Measurements from ENCODE around the gene PAN2.
"Not testable (repeated sequence)": the region's sequence is repeated elsewhere in the genome, so short reads cannot be mapped to it uniquely, and the experiment has no call there.

The PAN2 gene

DNA sequence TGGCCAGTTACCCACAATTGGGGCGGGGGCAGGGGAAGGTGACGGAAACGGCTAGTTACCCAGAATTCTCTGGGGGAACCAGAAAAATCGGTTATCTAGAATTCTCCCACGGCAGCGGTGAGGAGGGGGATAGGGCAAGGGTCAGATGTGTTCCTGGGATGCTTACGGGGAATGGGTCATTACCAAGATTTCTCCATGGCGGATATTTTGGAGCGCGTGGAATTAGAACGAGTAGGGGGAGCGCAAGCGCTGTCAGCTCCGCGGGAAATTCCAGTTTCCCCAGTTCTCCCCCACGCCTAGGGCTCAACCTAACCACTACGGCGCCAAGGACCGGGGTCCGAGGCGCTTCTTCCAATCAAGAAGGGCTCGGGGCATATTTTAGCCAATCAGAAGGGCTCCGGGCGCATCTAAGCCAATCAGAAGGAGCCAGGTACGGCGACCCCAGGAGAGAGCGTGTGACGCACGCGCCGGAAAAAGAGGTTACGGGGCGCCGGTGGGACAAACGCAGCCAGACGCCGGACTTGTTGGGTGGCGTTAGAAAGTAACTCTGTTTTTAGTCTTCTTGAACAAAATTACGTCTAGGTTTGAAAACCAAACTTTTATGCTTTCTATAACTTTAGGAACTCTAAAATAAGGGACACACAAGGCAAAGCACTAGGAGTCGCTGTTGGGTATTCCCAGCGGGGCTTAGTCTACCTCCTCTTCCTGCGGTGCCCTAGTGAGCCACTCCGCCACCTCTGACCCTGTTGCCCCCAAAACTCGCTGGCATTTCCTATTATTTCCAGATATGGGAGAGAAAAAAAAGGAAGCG lies at the start of gene PAN2:
Gene PAN2 (minus strand): TSS at position 322 of the 811 bp plus-strand sequence. CDS start 906 bp downstream, outside the sequence.
- peak; percentile 94 for DNase-seq

- DNase-seq = no peak
Observed at GRCh38 chr12:56382611-56383010, 48.8 kb upstream of the PAN2 start.

DNA sequence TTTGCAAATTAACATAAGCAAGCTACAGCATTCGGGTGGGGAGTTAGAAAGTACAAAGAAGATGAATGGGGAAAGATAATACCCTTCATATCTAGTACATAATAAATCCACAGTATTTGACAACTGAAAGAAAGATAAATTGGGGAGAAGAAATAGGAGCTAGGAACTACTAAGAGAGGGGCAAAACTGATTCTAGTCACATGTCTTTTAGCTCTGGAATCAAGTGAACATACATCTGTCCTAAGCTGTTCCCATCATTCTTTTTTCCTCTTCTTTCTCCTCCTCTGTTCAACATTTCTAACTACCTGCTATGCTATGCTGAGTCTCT lies 44.2 kb upstream of the PAN2 start:
- no peak for DNase-seq

DNA sequence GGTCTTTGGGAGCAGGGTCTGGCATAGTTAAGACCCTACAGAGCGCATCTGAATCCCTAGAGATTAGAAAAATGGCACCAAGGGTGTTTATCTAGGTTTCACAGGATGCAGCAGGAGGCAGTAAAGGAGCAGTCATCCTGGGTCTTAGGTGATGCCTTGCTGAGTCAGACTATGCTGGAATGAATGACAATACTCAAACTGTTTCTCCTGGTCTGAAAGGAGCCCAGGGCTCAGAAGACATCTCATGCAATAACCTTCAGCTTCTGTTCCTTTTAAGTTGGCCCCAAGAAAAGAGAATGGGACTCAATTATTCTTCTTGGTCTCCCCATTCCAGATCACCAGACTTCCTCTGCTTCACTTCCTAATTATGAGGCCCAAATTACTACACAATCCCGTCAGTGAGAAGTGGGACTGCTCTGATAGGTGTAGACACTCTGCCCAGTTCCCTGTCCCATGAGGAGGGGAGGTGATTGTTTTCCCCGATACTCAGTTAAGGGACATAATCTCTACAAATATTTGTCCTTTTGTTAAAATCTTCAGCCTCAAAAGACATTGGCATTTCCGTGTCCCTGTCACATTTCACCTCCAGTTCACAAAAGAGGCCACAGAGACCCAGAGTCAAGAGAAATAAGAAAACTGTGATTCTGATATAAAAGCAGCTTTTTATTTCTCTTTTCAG lies 43.6 kb upstream of the PAN2 start:
- DNase-seq = no peak

- no peak for DNase-seq
Observed at GRCh38 chr12:56375598-56376434, 42.0 kb upstream of the PAN2 start.

DNA sequence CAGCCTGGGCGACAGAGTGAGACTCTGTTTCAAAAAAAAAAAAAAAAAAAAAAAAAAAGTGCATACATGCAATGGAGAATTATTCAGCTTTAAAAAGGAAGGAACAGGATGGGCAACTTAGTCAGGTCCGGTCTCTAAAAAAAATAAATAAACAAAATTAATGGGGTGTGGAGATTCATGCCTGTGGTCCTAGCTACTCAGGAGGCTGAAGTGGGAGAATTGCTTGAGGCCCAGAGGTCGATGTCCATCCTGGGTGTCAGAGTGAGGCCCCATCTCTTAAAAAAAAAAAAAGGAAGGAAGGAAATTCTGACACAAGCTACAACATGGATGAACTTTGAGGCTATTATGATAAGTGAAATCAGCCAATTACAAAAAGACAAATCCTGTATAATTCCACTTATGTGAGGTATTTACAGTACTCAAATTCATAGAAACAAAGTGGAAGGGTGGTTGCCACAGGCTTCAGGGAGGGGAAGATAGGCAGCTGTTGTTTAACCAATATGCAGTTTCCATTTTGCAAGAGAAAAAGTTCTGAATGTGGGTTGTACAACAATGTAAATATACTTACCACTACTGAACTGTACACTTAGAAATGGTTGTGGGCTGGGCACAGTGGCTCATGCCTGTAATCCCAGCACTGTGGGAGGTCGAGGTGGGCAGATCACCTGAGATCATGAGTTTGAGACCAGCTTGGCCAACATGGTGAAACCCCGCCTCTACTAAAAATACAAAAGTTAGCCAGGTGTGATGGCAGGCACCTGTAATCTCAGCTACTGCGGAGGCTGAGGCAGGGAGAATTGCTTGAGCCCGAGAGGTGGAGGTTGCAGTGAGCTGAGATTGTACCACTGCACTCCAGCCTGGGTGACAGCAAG lies 41.2 kb upstream of the PAN2 start:
- DNase-seq = no peak

DNA sequence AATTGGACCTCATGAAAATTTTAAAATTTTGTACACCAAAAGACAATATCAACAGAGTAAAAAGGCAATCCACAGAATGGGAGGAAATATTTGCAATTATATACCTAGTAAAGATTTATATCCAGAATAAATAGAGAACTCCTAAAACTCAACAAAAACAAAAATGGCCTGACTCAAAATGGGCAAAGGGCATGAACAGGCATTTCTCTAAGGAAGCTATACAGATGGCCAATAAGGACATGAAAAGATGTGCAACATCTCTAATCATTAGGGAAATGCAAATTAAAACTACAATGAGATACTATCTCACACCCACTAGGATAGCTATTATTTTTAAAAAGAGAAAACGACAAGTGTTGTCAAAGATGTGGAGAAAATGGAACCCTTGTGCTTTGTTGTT lies 39.7 kb upstream of the PAN2 start:
- DNase-seq = no peak

DNA sequence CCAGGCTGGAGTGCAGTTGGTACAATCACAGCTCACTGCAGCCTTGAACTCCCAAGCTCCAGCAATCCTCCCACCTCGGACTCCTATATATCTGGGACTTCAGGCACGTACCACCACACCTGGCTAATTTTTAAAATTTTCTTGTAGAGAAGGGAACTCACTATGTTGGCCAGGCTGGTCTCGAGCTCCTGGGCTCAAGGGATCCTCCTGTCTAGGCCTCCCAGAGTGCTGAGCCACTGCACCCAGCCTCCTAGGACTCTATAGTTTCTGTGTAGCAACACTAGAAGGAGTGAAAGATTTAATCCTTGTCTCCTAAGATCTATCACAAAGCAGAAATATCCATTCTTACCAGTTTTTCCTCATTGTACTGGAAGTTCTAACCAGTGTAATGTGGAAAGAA lies 33.1 kb upstream of the PAN2 start:
- no peak for DNase-seq

DNA sequence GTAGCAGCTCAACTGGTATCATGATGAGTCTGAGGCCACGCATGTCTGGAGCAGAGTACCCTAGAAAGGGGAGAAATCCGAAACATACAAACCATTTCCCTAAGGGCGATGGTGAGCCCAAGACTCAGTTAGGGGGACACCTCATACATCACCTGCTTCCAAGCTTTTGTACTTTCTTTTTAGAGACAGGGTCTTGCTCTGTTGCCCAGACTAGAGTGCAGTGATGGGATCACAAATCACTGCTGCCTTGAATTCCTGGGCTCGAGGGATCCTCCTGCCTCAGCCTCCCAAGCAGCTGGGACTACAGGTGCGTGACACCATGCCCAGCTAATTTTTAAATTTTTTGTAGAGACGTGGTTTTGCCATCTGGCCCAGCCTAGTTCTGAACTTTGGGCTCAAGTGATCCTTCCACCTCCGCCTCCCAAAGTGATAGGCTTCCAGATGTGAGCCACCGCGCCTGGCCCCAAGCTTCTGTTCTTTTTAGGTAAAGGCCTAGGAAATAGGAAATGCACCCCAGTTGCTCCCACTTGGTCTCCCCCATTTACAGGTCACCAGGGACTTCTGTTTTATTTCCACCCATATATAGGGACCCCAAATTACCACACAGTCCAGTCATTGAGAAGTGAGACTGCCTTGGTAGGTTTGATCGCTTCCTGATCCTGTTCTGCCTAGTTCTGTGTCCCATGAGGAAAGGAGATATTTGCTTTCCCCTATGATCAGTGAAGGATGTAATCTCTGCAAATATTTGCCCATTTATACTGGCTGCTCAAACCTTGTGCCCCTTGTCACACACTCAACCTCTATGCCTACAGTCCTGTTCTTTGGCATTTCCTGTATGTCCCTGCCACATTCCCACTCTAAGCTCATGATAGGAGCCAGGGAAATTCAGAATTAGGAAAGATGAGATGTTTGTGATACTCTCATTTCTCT lies 28.6 kb upstream of the PAN2 start, which contains the start of gene APOF:
Gene APOF (minus strand): TSS at position 728 of the 930 bp plus-strand sequence. CDS start 112 bp downstream, at position 616.
- no peak for DNase-seq

DNA sequence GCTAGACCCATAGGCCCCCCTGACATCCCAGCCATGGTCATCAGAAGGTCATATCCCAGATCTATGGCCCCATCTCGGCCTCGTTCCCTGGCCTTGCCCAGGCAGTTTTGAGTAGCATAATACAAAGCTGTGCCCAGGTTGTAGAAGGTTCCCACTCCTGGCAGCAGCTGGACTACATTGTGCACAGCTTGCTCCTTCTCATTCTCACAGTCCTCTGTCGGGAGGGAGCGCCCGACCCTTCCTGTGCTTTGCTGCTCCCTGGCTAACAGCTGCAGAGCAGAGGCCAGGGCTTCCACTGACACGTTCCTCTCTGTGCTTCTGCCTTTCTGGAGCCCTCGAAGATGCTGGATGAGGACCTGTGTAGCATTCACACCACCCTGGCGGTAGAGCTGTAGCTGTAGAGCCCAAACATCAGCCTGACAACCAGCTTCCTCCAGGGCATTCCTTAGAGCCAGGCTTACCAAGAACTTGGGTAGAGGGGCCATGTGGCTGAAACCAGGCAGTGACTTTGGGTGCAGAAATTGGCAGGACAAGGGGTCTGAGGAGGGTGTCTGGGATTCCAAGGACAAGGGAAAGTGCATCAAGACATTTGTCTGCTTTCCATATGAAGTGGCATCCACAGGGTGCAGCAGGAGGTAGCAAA lies 27.8 kb upstream of the PAN2 start:
- no peak for DNase-seq

DNA sequence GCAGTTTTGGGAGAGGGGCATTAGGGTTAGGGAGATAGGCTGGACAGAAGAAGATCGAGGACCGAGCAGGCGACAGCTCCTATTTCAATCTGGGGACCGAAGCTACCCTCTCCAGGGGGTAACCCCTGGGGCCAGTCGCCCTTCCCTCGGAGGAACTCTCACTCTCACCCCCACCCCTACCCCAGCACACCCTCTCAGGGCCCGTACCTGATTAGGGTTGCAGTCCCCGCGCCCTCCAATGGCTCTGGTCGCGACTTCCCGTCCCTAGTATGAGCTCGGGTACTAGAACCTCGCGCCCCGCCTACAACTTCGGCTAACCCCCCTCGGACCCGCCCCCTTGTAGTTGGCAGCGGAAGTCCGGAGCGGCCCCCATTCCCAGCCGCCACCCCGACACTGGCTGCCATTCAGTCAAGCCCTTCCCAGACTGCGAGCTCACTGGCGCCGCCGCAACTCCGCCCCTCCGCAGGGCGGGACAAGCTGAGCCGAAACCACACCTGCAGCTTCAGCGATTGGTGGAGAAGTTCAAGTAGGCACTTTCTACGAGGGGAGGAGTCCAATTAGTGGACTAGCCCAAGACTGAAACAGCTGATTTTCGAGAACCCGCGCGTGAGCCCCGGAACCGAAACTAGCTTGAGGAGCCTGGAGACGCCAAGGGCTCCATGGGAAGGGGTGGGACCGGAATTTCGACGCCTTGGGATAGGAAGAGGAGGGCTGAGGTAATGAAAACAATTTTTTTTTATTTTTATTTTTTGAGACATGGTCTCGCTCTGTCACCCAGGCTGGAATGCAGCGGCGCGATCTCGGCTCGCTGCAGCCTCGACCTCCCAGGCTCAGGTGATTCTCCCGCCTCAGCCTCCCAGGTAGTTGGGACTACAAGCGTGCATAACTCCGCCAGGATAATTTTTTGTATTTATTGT lies 26.3 kb upstream of the PAN2 start, which contains the start of gene STAT2:
Gene STAT2 (minus strand): TSS at position 257 of the 917 bp plus-strand sequence. CDS start 3,536 bp downstream, outside the sequence.
- peak; percentile 99 for DNase-seq

DNA sequence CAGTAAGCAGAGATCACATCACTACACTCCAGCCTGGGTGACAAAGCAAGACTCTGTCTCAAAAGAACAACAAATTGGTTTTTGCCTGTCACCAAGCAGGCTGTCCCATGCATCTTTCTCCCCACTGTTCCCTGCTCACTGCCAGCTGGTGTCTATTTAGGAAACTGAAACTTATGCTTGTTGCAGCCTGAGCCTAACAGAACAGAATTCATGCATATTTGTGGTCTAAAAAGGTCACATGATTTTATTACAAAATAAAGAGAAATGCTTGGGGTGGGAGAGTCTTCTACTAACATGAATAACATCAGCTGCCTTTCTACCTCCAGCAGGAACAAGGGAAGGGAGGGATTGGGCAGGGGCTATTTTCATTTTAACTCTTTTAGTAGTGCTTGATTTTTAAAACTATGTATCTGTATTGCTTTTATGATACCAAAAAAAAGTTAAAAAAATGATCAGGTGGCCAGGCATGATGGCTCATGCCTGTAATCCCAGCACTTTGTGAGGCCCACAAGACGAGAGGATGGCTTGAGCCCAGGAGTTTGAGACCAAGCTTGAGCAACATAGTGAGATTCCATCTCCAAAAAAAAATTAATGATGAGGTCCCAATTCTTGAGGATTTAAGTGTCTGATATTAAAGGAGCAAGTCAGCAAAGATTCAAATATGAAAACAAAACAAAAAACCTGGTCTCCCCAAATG lies 25.2 kb upstream of the PAN2 start:
- DNase-seq = no peak

DNA sequence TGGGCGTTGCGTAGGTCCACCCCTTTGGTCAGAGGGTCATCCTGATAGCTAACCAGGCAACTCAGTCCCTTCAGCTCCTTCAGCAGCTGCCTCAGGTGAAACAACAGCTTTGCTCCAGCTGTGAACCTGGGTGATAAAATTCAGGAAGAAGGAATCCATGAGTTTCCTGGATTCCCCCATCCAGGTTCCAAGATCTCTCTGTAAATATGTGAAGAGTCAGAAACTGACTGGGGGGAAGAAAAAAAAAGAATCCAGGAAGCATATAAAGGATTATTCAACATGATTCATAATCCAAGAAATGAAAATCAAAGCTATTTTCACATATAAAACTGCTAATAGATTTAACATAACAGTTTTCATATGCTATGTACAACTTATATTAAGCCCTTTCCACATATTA lies 17.5 kb upstream of the PAN2 start:
- no peak for DNase-seq

- DNase-seq = no peak
Observed at GRCh38 chr12:56350662-56351061, 16.9 kb upstream of the PAN2 start.

DNA sequence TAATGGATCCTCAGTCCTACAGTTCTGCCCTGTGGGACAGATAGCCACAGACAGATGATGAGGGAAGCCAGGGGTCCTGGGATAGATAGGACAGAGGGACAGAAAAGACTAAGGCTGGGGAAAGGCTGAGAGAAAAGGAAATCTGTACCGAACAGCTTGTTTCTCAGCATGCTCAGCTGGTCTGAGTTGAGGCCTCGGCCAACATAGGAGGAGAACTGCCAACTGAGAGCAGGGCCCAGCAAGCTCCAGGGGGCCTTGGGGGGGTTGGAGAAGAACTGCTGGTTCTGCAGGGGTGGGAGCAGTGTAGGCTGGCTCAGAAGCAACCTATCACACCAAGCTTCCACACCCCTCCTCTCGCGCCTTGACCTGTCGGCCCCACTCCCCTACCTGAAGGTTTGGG lies 15.0 kb upstream of the PAN2 start:
- DNase-seq = no peak

GRCh38 chr12:56347255-56347654 lies 13.5 kb upstream of the PAN2 start:
- not testable (repeated sequence) for DNase-seq

GRCh38 chr12:56346675-56347074 lies 12.9 kb upstream of the PAN2 start:
- peak; percentile 26 for DNase-seq

DNA sequence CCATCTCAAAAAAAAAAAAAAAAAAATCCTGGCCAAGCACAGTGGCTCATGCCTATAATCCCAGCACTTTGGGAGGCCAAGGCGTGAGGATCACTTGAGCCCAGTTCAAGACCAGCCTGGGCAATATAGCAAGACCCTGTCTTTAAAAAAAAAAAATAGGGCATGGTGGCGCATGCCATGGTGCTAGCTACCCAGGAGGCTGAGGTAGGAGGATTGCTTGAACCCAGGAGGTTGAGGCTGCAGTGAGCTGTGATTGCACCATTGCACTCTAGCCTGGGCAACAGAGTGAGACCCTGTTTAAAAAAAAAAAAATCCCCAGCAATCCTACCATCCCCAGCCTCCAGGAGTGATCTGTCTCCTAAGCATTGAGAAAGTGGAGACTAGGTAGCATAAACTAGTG lies 8.5 kb upstream of the PAN2 start:
- not testable (repeated sequence) for DNase-seq

DNA sequence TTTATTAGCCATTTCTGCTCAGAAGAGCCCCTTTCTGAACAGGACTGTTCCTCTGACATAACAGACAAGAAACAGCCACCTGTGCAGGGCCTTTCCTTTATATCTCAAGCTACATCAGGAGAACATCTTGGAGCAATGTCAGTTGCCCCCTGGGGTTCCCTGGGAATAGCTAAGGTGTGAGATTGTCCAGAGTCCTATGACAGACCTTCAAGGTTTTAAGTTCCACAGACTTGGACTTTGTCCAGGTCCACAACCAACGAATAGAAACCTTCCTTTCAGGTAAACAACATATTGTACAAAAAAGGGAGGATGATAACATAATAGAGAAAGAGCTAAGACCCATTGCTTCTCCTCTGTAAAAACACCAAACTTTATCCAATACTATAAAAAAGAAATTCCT lies 7.8 kb upstream of the PAN2 start:
- DNase-seq = no peak

Data from stimulated activated CD4-positive, alpha-beta T cell treated with anti-CD3 and anti-CD28 coated beads, Interleukin-15, amount 100 ng/mL, for 24 hours (primary cell).